ENCODE measurements around the gene USB1.

DNA sequence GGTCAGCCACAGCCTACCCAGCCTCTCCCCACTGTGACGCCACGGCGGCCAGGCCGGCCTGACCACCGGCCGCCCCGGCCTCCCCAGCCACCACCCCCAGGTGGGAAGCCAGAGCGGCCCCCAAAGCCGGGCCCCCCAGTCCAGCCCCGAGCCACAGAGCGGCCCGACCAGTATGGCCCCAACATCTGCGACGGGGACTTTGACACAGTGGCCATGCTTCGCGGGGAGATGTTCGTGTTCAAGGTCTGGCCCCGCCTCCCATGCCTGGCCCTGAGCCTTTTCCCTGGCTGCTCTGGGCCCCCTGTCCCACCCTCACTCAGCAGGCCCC, 40.4 kb downstream of the USB1 start:
- TF ChIP-seq, protein P1, sequence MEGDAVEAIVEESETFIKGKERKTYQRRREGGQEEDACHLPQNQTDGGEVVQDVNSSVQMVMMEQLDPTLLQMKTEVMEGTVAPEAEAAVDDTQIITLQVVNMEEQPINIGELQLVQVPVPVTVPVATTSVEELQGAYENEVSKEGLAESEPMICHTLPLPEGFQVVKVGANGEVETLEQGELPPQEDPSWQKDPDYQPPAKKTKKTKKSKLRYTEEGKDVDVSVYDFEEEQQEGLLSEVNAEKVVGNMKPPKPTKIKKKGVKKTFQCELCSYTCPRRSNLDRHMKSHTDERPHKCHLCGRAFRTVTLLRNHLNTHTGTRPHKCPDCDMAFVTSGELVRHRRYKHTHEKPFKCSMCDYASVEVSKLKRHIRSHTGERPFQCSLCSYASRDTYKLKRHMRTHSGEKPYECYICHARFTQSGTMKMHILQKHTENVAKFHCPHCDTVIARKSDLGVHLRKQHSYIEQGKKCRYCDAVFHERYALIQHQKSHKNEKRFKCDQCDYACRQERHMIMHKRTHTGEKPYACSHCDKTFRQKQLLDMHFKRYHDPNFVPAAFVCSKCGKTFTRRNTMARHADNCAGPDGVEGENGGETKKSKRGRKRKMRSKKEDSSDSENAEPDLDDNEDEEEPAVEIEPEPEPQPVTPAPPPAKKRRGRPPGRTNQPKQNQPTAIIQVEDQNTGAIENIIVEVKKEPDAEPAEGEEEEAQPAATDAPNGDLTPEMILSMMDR (IDR thresholded peaks at IDR 0.05): no peak
- TF ChIP-seq POLR2A (IDR thresholded peaks at IDR 0.05) (no peak), POLR2AphosphoS5 (IDR thresholded peaks at IDR 0.05) (no peak)

Data from prostate gland (tissue), 2 donors.